Endothelial cell of umbilical vein (primary cell): ENCODE measurements around the gene MSH3. TPM values are rescaled to one million over a fixed set of nuclear protein-coding genes. Genes with fewer than 3 reads are reported as not detected.

Experiments
- BruUV-seq: library from RNA; stranded (reverse); fragments of 400-500 nt; replicated peaks from 2 replicates; lab custom pipeline; 2021; lab: Mats Ljungman, UMichigan
- CTCF ChIA-PET: fragments of 300-600, 350-600 bp; sonication (Branson Sonifier 250); formaldehyde crosslinking; loops from one replicate; lab custom pipeline; 2021; ENCODE audit warnings: antibody characterized with exemption, inconsistent platforms; lab: Charles Lee
- POLR2A ChIA-PET: fragments of 300-600, 350-600 bp; sonication (Branson Sonifier 250); formaldehyde crosslinking; loops from one replicate; lab custom pipeline; 2021; ENCODE audit warnings: antibody characterized with exemption, inconsistent platforms; lab: Charles Lee
- DNase-seq: peaks from one replicate; pipeline ENCODE4 v3.0.0-alpha.2; 2011; ENCODE audit warnings: low read depth, low spot score
- FAIRE-seq: peaks from 2 replicates; lab custom pipeline; 2011; peaks lifted over from hg19 to GRCh38; lab: Jason Lieb, UNC
- H2AFZ ChIP-seq: 2 replicates; pipeline ENCODE4 v1.6.0; 2012; ENCODE audit warnings: low read depth, low read length, control low read depth, inconsistent platforms
- H3K27ac ChIP-seq: 2 replicates; pipeline ENCODE4 v1.5.1; 2011; ENCODE audit warnings: low read depth, mild to moderate bottlenecking, control low read depth, low read length, moderate library complexity; ENCODE audit not compliant: insufficient read depth
- H3K27me3 ChIP-seq, 2 experiments: 2 replicates each; pipeline versions ENCODE4 v1.6.0 to v1.6.1; 2011; ENCODE audit warnings: low read length in 2 of 2, mixed read lengths in 1 of 2; ENCODE audit not compliant: control insufficient read depth in 2 of 2, insufficient read depth in 2 of 2
- H3K36me3 ChIP-seq, 2 experiments: 2 replicates in 1 of 2; 3 replicates in 1 of 2; pipeline ENCODE4 v1.5.1; 2011; ENCODE audit warnings: low read length in 2 of 2, mild to moderate bottlenecking in 1 of 2, moderate library complexity in 1 of 2; ENCODE audit not compliant: control insufficient read depth in 2 of 2, insufficient read depth in 2 of 2; ENCODE audit errors: extremely low read depth in 1 of 2
- H3K4me1 ChIP-seq: 3 replicates; pipeline ENCODE4 v1.5.1; 2011; ENCODE audit warnings: mild to moderate bottlenecking, low read length; ENCODE audit not compliant: control insufficient read depth, insufficient read depth; ENCODE audit errors: extremely low read depth
- H3K4me2 ChIP-seq: 2 replicates; pipeline ENCODE4 v1.6.1; 2011; ENCODE audit warnings: low read length, control low read depth, mixed read lengths; ENCODE audit not compliant: insufficient read depth
- H3K4me3 ChIP-seq, 3 experiments: fragments of 200-600 bp in 1 of 3; sonication (generic), shearing (Covaris generic) in 1 of 3; replicated peaks in 1 of 3; 2 replicates each; pipeline ENCODE4 v1.5.1; 2011 to 2016; ENCODE audit warnings: control low read depth in 3 of 3, low read length in 3 of 3, mild to moderate bottlenecking in 2 of 3, inconsistent platforms in 1 of 3, low read depth in 1 of 3, moderate library complexity in 1 of 3; ENCODE audit not compliant: insufficient read depth in 1 of 3
- H3K79me2 ChIP-seq: 2 replicates; pipeline ENCODE4 v1.6.0; 2012; ENCODE audit warnings: low read length, inconsistent platforms; ENCODE audit not compliant: control insufficient read depth, insufficient read depth
- H3K9ac ChIP-seq: replicated peaks from 2 replicates; pipeline ENCODE3; 2011; ENCODE audit warnings: low read length, control low read depth; ENCODE audit not compliant: insufficient read depth; ENCODE audit errors: extremely low read depth
- H3K9me1 ChIP-seq: replicated peaks from 3 replicates; pipeline ENCODE4 v1.6.0; 2011; ENCODE audit warnings: mild to moderate bottlenecking, low read length; ENCODE audit not compliant: control insufficient read depth, insufficient read depth; ENCODE audit errors: extremely low read depth
- H3K9me3 ChIP-seq: replicated peaks from 2 replicates; pipeline ENCODE4 v1.5.1; 2012; ENCODE audit warnings: low read length, inconsistent platforms; ENCODE audit not compliant: control insufficient read depth, insufficient read depth
- H4K20me1 ChIP-seq: replicated peaks from 2 replicates; pipeline ENCODE3; 2011; ENCODE audit warnings: mild to moderate bottlenecking, low read length; ENCODE audit not compliant: control insufficient read depth, insufficient read depth; ENCODE audit errors: extremely low read depth
- CTCF ChIP-seq, 2 donors: IDR thresholded peaks; 1 replicate in 1 of 2; 2 replicates in 1 of 2; pipeline ENCODE4 v1.5.1; 2011; ENCODE audit warnings: low read length in 2 of 2, mild to moderate bottlenecking in 2 of 2, moderate library complexity in 2 of 2, control low read depth in 1 of 2, inconsistent platforms in 1 of 2, low read depth in 1 of 2; ENCODE audit not compliant: insufficient read depth in 1 of 2; ENCODE audit errors: extremely low read depth in 1 of 2
- EZH2 ChIP-seq: IDR thresholded peaks from 2 replicates; pipeline ENCODE4 v1.6.1; 2012; ENCODE audit warnings: borderline replicate concordance, low read depth, mild to moderate bottlenecking, moderate library complexity, low read length, inconsistent platforms; ENCODE audit not compliant: severe bottlenecking
- FOS ChIP-seq: IDR thresholded peaks from 2 replicates; pipeline ENCODE4 v1.6.1; 2011; ENCODE audit warnings: mild to moderate bottlenecking, low read length, moderate library complexity, borderline replicate concordance; ENCODE audit not compliant: insufficient read depth
- GATA2 ChIP-seq: IDR thresholded peaks from 2 replicates; pipeline ENCODE4 v1.7.0; 2011; ENCODE audit warnings: low read depth, mild to moderate bottlenecking, moderate library complexity, mixed read lengths, low read length; ENCODE audit not compliant: insufficient read length, insufficient read depth
- JUN ChIP-seq: IDR thresholded peaks from 2 replicates; pipeline ENCODE4 v1.6.1; 2011; ENCODE audit warnings: borderline replicate concordance, low read depth; ENCODE audit not compliant: insufficient read length, insufficient read depth
- MAX ChIP-seq: IDR thresholded peaks from 2 replicates; pipeline ENCODE4 v1.6.1; 2011; ENCODE audit not compliant: insufficient read depth, insufficient read length
- MYC ChIP-seq: IDR thresholded peaks from one replicate; pipeline ENCODE4 v1.6.1; 2011; ENCODE audit warnings: mild to moderate bottlenecking, low read depth, low read length
- POLR2A ChIP-seq: IDR thresholded peaks from 2 replicates; pipeline ENCODE4 v1.6.1; 2012; ENCODE audit warnings: low read depth, mild to moderate bottlenecking, control low read depth, low read length
- POLR2AphosphoS5 ChIP-seq: IDR thresholded peaks from 2 replicates; pipeline ENCODE4 v1.6.1; 2012; ENCODE audit warnings: low read depth, mild to moderate bottlenecking, control low read depth, low read length, moderate library complexity; ENCODE audit not compliant: insufficient read depth
- dilution Hi-C: fragments of 300-500 bp; cut with MboI; formaldehyde crosslinking; loops from one replicate; pipeline ENCODE4 v1.15.0; 2019; ENCODE audit warnings: low sequenced_read_pairs; ENCODE audit not compliant: extremely low pct_ligation_motif_present
- intact Hi-C: fragments of 100-400 bp; cut with micrococcal nuclease; formaldehyde crosslinking; loops from one replicate; pipeline ENCODE4 v1.10.0; 2022
- polyA plus RNA-seq, 4 experiments: library from polyadenylated mRNA; depleted of rRNA in 3 of 4; stranded (reverse) in 3 of 4; unstranded in 1 of 4; fragments of >200 nt; gene quantifications; 2 replicates each; pipeline versions ENCODE4 v1.2.1 to v1.2.3, GENCODE V29; 2011 to 2012; ENCODE audit warnings: missing spikeins in 1 of 4
- total RNA-seq: library from RNA; stranded (reverse); gene quantifications from 2 replicates; pipeline ENCODE4 v1.2.3, GENCODE V29; 2021

Gene MSH3
- total and polyA plus RNA-seq, 2 donors (not counting 3 experiments of a cell fraction or from before 2014, with no cell fraction given) = 2.0 to 13.0 TPM

GRCh38 chr5:80854583-80854982 lies 200.1 kb downstream of the MSH3 start:
- POLR2A ChIA-PET = no interaction called here
- Histone ChIP-seq H3K79me2 (no peaks in the 10 kb centered on the region), H4K20me1 (no peaks in the 10 kb centered on the region), H3K4me1 (no peaks in the 10 kb centered on the region), H3K9ac (no peak overlapping the region), H3K4me2 (no peak overlapping the region), H3K4me3 (no peak overlapping the region), H2AFZ (no peak overlapping the region), H3K36me3 (no peaks in the 10 kb centered on the region), H3K9me3 (no peaks in the 10 kb centered on the region), H3K27ac (no peak overlapping the region), H3K27me3 (no peaks in the 10 kb centered on the region), H3K9me1 (no peaks in the 10 kb centered on the region)
- TF ChIP-seq POLR2A (no peak), EZH2 (no peak), POLR2AphosphoS5 (no peak), CTCF (IDR thresholded peaks at IDR 0.05; ENCODE audit: extremely low read depth in 1 of 2, insufficient read depth in 1 of 2, low read depth in 1 of 2, low read length in 2 of 2) (no peak), MAX (no peak), JUN (no peak), MYC (no peak), FOS (no peak), GATA2 (no peak)
- DNase-seq = no peak
- no TSS peak for BruUV-seq
- CTCF ChIA-PET = no interaction called here
- intact Hi-C loops (no loop called here), dilution Hi-C loops (no loop called here)
- no peak for FAIRE-seq
